Mucosa of stomach (tissue), 1 donor: Measurements from ENCODE around the gene FCRL6.

ENCODE experiments used
- H3K27me3 ChIP-seq: one replicate; pipeline ENCODE4 v1.7.0; 2013; ENCODE audit warnings: mild to moderate bottlenecking, low read length; ENCODE audit not compliant: control insufficient read depth, insufficient read depth
- H3K36me3 ChIP-seq: one replicate; pipeline ENCODE4 v1.7.0; 2013; ENCODE audit warnings: low read length; ENCODE audit not compliant: control insufficient read depth, insufficient read depth
- H3K4me1 ChIP-seq: one replicate; pipeline ENCODE4 v1.7.0; 2013; ENCODE audit warnings: mild to moderate bottlenecking, low read length; ENCODE audit not compliant: control insufficient read depth, insufficient read depth
- H3K4me3 ChIP-seq: one replicate; pipeline ENCODE4 v1.7.0; 2013; ENCODE audit warnings: low read length
- H3K9ac ChIP-seq: one replicate; pipeline ENCODE4 v1.7.0; 2013; ENCODE audit warnings: mild to moderate bottlenecking, low read length, moderate library complexity
- H3K9me3 ChIP-seq: one replicate; pipeline ENCODE4 v1.7.0; 2013; ENCODE audit warnings: mild to moderate bottlenecking, low read length, moderate library complexity; ENCODE audit not compliant: control insufficient read depth
- donor health status: Pancreatic carcinoma.

The FCRL6 gene

GRCh38 chr1:159780583-159781582 lies 21.3 kb upstream of the FCRL6 start, which contains the start of gene DUSP23:
Gene DUSP23, plus strand, starts transcription at chr1:159780962. Its CDS starts 139 bp downstream, at chr1:159781101.
- Histone ChIP-seq H3K36me3 (no peaks in the 10 kb centered on the region), H3K4me3 (peak within 1 kb of the TSS; percentile 37), H3K9ac (peak within 1 kb of the TSS; percentile 60), H3K9me3 (no peaks in the 10 kb centered on the region), H3K27me3 (no peaks in the 10 kb centered on the region), H3K4me1 (peaks cover 12% of the 10 kb centered on the region)

GRCh38 chr1:159781992-159782391 lies 20.2 kb upstream of the FCRL6 start:
- Histone ChIP-seq H3K9me3 (no peaks in the 10 kb centered on the region), H3K4me1 (peaks cover 12% of the 10 kb centered on the region), H3K36me3 (no peaks in the 10 kb centered on the region), H3K9ac (no peak overlapping the region), H3K4me3 (peak overlapping the region; percentile 37), H3K27me3 (no peaks in the 10 kb centered on the region)

- peaks cover 12% of the 10 kb centered on the region for H3K4me1 ChIP-seq
- H3K4me3 ChIP-seq = no peak overlapping the region
- no peaks in the 10 kb centered on the region for H3K36me3 ChIP-seq
- H3K9ac ChIP-seq = no peak overlapping the region
- H3K27me3 ChIP-seq = no peaks in the 10 kb centered on the region
- H3K9me3 ChIP-seq = no peaks in the 10 kb centered on the region
These were observed 18.4 kb upstream of the FCRL6 start for GRCh38 chr1:159783724-159784123.

- H3K27me3 ChIP-seq = no peaks in the 10 kb centered on the region
- peaks cover 6% of the 10 kb centered on the region for H3K4me1 ChIP-seq
- H3K9ac ChIP-seq = no peak overlapping the region
- no peaks in the 10 kb centered on the region for H3K36me3 ChIP-seq
- H3K4me3 ChIP-seq = no peak overlapping the region
- no peaks in the 10 kb centered on the region for H3K9me3 ChIP-seq
These were observed 15.7 kb upstream of the FCRL6 start for GRCh38 chr1:159786465-159786864.

- peaks cover 1% of the 10 kb centered on the region for H3K4me1 ChIP-seq
- no peaks in the 10 kb centered on the region for H3K36me3 ChIP-seq
- no peaks in the 10 kb centered on the region for H3K9me3 ChIP-seq
- no peaks in the 10 kb centered on the region for H3K27me3 ChIP-seq
- H3K4me3 ChIP-seq = no peak overlapping the region
- H3K9ac ChIP-seq = no peak overlapping the region
These were observed 15.2 kb upstream of the FCRL6 start for GRCh38 chr1:159786966-159787365.

GRCh38 chr1:159790237-159790917 lies 11.8 kb upstream of the FCRL6 start:
- Histone ChIP-seq H3K9me3 (no peaks in the 10 kb centered on the region), H3K9ac (no peak overlapping the region), H3K27me3 (no peaks in the 10 kb centered on the region), H3K4me3 (no peak overlapping the region), H3K36me3 (no peaks in the 10 kb centered on the region), H3K4me1 (no peaks in the 10 kb centered on the region)

GRCh38 chr1:159791031-159791430 lies 11.1 kb upstream of the FCRL6 start:
- Histone ChIP-seq H3K9ac (no peak overlapping the region), H3K4me3 (no peak overlapping the region), H3K36me3 (no peaks in the 10 kb centered on the region), H3K27me3 (no peaks in the 10 kb centered on the region), H3K4me1 (no peaks in the 10 kb centered on the region), H3K9me3 (no peaks in the 10 kb centered on the region)

GRCh38 chr1:159791461-159791860 lies 10.7 kb upstream of the FCRL6 start:
- Histone ChIP-seq H3K36me3 (no peaks in the 10 kb centered on the region), H3K27me3 (no peaks in the 10 kb centered on the region), H3K4me3 (no peak overlapping the region), H3K9me3 (no peaks in the 10 kb centered on the region), H3K9ac (no peak overlapping the region), H3K4me1 (no peaks in the 10 kb centered on the region)

GRCh38 chr1:159795534-159795933 lies 6.6 kb upstream of the FCRL6 start:
- no peaks in the 10 kb centered on the region for H3K9me3 ChIP-seq
- no peak overlapping the region for H3K9ac ChIP-seq
- H3K4me1 ChIP-seq = peaks cover 5% of the 10 kb centered on the region
- peaks cover 9% of the 10 kb centered on the region for H3K27me3 ChIP-seq
- no peaks in the 10 kb centered on the region for H3K36me3 ChIP-seq
- H3K4me3 ChIP-seq = no peak overlapping the region

GRCh38 chr1:159798893-159799292 lies 3.3 kb upstream of the FCRL6 start:
- Histone ChIP-seq H3K27me3 (peaks cover 16% of the 10 kb centered on the region), H3K9me3 (no peaks in the 10 kb centered on the region), H3K4me3 (no peak overlapping the region), H3K4me1 (peaks cover 5% of the 10 kb centered on the region), H3K36me3 (no peaks in the 10 kb centered on the region), H3K9ac (no peak overlapping the region)

- Histone ChIP-seq H3K4me3 (no peak overlapping the region), H3K27me3 (peaks cover 17% of the 10 kb centered on the region), H3K9ac (no peak overlapping the region), H3K4me1 (peaks cover 5% of the 10 kb centered on the region), H3K36me3 (no peaks in the 10 kb centered on the region), H3K9me3 (no peaks in the 10 kb centered on the region)
These were observed 2.6 kb upstream of the FCRL6 start for GRCh38 chr1:159799446-159799985.
